Suprapubic skin (tissue), 4 donors: Measurements from ENCODE around the gene TUBA1A.

ENCODE experiments used
- CTCF ChIP-seq, 2 donors: fragments of 200-600 bp in 1 of 2; fragments of 450-650 bp in 1 of 2; sonication (generic) in 1 of 2; IDR thresholded peaks; one replicate each; pipeline ENCODE4 v1.5.1; 2016 to 2019; ENCODE audit warnings: antibody characterized with exemption in 2 of 2, mild to moderate bottlenecking in 1 of 2, moderate library complexity in 1 of 2
- POLR2A ChIP-seq, 2 donors: fragments of 450-650 bp; IDR thresholded peaks; one replicate each; pipeline ENCODE4 v1.6.1; 2017; ENCODE audit warnings: antibody characterized with exemption in 2 of 2, mild to moderate bottlenecking in 2 of 2, moderate library complexity in 2 of 2
- POLR2AphosphoS5 ChIP-seq, 3 donors: sonication (generic); formaldehyde crosslinking; IDR thresholded peaks; one replicate each; pipeline ENCODE4 v1.6.1; 2017; ENCODE audit warnings: antibody characterized with exemption in 3 of 3

- no peak for TF ChIP-seq POLR2A (IDR thresholded peaks at IDR 0.05)
- no peak for TF ChIP-seq CTCF (IDR thresholded peaks at IDR 0.05)
- no peak for TF ChIP-seq POLR2AphosphoS5 (IDR thresholded peaks at IDR 0.05)
Measured at GRCh38 chr12:49230805-49231194, 41.9 kb upstream of the TUBA1A start.
